Endometrial microvascular endothelial cells (primary cell): ENCODE data around the gene DNAJB13. TPM values are rescaled to one million over a fixed set of nuclear protein-coding genes. Genes with fewer than 3 reads are reported as not detected.
"Not testable (repeated sequence)": the region's sequence is repeated elsewhere in the genome, so short reads cannot be mapped to it uniquely, and the experiment has no call there.

Experiments
- in situ Hi-C: cut with HindIII; loops from 2 replicates; pipeline ENCODE4 v1.10.0; 2017; ENCODE audit warnings: low sequenced_read_pairs, low pct_unique_long_range_greater_than_20kb; ENCODE audit errors: inconsistent ontology term
- total RNA-seq: library from RNA; depleted of rRNA; stranded (reverse); fragments of >200 nt; gene quantifications from one replicate; pipeline ENCODE4 v1.2.3, GENCODE V29; 2015; ENCODE audit errors: inconsistent ontology term

DNAJB13 gene
- total RNA-seq = not detected

- in situ Hi-C loops = no loop called here
Measured at GRCh38 chr11:73950869-73951710, at the start of gene DNAJB13. Gene DNAJB13, plus strand, starts transcription at chr11:73951026. Its CDS starts 44 bp downstream, at chr11:73951070.

- in situ Hi-C loops = no loop called here
Measured at GRCh38 chr11:73902303-73902702, 48.5 kb upstream of the DNAJB13 start.

- in situ Hi-C loops = no loop called here
Measured at GRCh38 chr11:73907191-73907590, 43.6 kb upstream of the DNAJB13 start.

- in situ Hi-C loops = no loop called here
Measured at GRCh38 chr11:73912026-73912425, 38.8 kb upstream of the DNAJB13 start.

GRCh38 chr11:73913472-73913871 lies 37.4 kb upstream of the DNAJB13 start:
- in situ Hi-C loops = no loop called here

GRCh38 chr11:73914284-73914683 lies 36.5 kb upstream of the DNAJB13 start:
- in situ Hi-C loops = no loop called here

GRCh38 chr11:73916435-73916834 lies 34.4 kb upstream of the DNAJB13 start:
- in situ Hi-C loops = no loop called here

- in situ Hi-C loops = no loop called here
Measured at GRCh38 chr11:73921180-73921579, 29.6 kb upstream of the DNAJB13 start.

GRCh38 chr11:73929388-73929787 lies 21.4 kb upstream of the DNAJB13 start:
- in situ Hi-C loops = no loop called here

GRCh38 chr11:73931039-73931645 lies 19.7 kb upstream of the DNAJB13 start:
- in situ Hi-C loops = no loop called here

- in situ Hi-C loops = no loop called here
Measured at GRCh38 chr11:73931951-73932350, 18.9 kb upstream of the DNAJB13 start.

- in situ Hi-C loops = no loop called here
Measured at GRCh38 chr11:73932781-73933180, 18.0 kb upstream of the DNAJB13 start.

GRCh38 chr11:73936047-73936446 lies 14.8 kb upstream of the DNAJB13 start:
- in situ Hi-C loops = not testable (repeated sequence)

GRCh38 chr11:73939096-73939495 lies 11.7 kb upstream of the DNAJB13 start:
- in situ Hi-C loops = no loop called here

GRCh38 chr11:73940801-73941570 lies 9.8 kb upstream of the DNAJB13 start:
- in situ Hi-C loops = no loop called here

- in situ Hi-C loops = no loop called here
Measured at GRCh38 chr11:73942010-73942409, 8.8 kb upstream of the DNAJB13 start.

GRCh38 chr11:73944085-73944484 lies 6.7 kb upstream of the DNAJB13 start:
- in situ Hi-C loops = no loop called here

- in situ Hi-C loops = no loop called here
Measured at GRCh38 chr11:73944901-73945300, 5.9 kb upstream of the DNAJB13 start.

- in situ Hi-C loops = no loop called here
Measured at GRCh38 chr11:73945396-73945795, 5.4 kb upstream of the DNAJB13 start.
